Hepatocyte (in vitro differentiated cells): ENCODE data around the gene SCYL2. TPM values are rescaled to one million over a fixed set of nuclear protein-coding genes. Genes with fewer than 3 reads are reported as not detected.
"Not testable (repeated sequence)": the region's sequence is repeated elsewhere in the genome, so short reads cannot be mapped to it uniquely, and the experiment has no call there.

Experiments
- DNase-seq: peaks from one replicate; pipeline ENCODE4 v3.0.0-alpha.2; 2016; ENCODE audit warnings: low spot score
- H2AFZ ChIP-seq: fragments of 200-600 bp; sonication (generic); 2 replicates; pipeline ENCODE4 v1.6.0; 2016; ENCODE audit warnings: antibody characterized with exemption, mild to moderate bottlenecking
- H3K27ac ChIP-seq: fragments of 200-600 bp; sonication (generic); 2 replicates; pipeline ENCODE4 v1.5.1; 2016; ENCODE audit warnings: mild to moderate bottlenecking
- H3K27me3 ChIP-seq: fragments of 200-600 bp; sonication (generic); 2 replicates; pipeline ENCODE4 v1.6.1; 2016
- H3K36me3 ChIP-seq: fragments of 200-600 bp; sonication (generic); replicated peaks from 2 replicates; pipeline ENCODE4 v1.5.1; 2016; ENCODE audit warnings: low read depth; ENCODE audit not compliant: insufficient read depth
- H3K4me1 ChIP-seq: fragments of 200-600 bp; sonication (generic); 2 replicates; pipeline ENCODE4 v1.5.1; 2016; ENCODE audit warnings: mild to moderate bottlenecking, moderate library complexity; ENCODE audit not compliant: insufficient read depth
- H3K4me2 ChIP-seq: fragments of 200-600 bp; sonication (generic); 2 replicates; pipeline ENCODE4 v1.6.0; 2016
- H3K4me3 ChIP-seq: fragments of 200-600 bp; sonication (generic); 2 replicates; pipeline ENCODE4 v1.5.1; 2016; ENCODE audit warnings: mild to moderate bottlenecking
- H3K79me2 ChIP-seq: fragments of 200-600 bp; sonication (generic); 2 replicates; pipeline ENCODE4 v1.6.0; 2017; ENCODE audit warnings: mild to moderate bottlenecking
- H3K9me2 ChIP-seq: fragments of 200-600 bp; sonication (generic); replicated peaks from 2 replicates; pipeline ENCODE4 v1.6.0; 2017; ENCODE audit warnings: mild to moderate bottlenecking; ENCODE audit not compliant: insufficient read depth
- H3K9me3 ChIP-seq: fragments of 200-600 bp; sonication (generic); 2 replicates; pipeline ENCODE4 v1.5.1; 2016; ENCODE audit warnings: low read depth, mild to moderate bottlenecking
- H4K20me1 ChIP-seq: fragments of 200-600 bp; sonication (generic); 2 replicates; pipeline ENCODE4 v1.6.0; 2016; ENCODE audit warnings: mild to moderate bottlenecking; ENCODE audit not compliant: insufficient read depth, poor library complexity, severe bottlenecking
- EZH2 ChIP-seq: fragments of 200-600 bp; sonication (generic); IDR thresholded peaks from 2 replicates; pipeline ENCODE4 v1.6.1; 2016; ENCODE audit warnings: antibody characterized with exemption, mild to moderate bottlenecking, borderline replicate concordance
- EZH2phosphoT487 ChIP-seq: fragments of 200-600 bp; sonication (generic); IDR thresholded peaks from one replicate; pipeline ENCODE4 v1.6.1; 2018; ENCODE audit warnings: antibody characterized with exemption, mild to moderate bottlenecking, low read depth, moderate library complexity; ENCODE audit not compliant: unreplicated experiment, severe bottlenecking
- WGBS: methylation state at CpG from one replicate; pipeline ENCODE4 v1.1.6; 2016; ENCODE audit warnings: low lambda C conversion rate; ENCODE audit errors: missing lambda C conversion rate; 5-methylcytosine and 5-hydroxymethylcytosine counted together
- polyA plus RNA-seq: library from polyadenylated mRNA; unstranded; fragments of >200 nt; fragmentation: Nextera tagmentation; extraction: Ambion mirVana; gene quantifications from 2 replicates; pipeline ENCODE4 v1.2.1, GENCODE V29; 2016
- total RNA-seq: library from RNA; depleted of rRNA; stranded (reverse); fragments of >200 nt; gene quantifications from 2 replicates; pipeline ENCODE4 v1.2.3, GENCODE V29; 2014
- TF ChIP-seq, protein P1 (sequence below): fragments of 200-600 bp; sonication (generic); IDR thresholded peaks from 2 replicates; pipeline ENCODE4 v1.5.1; 2016; ENCODE audit warnings: antibody characterized with exemption, mild to moderate bottlenecking; ENCODE audit not compliant: poor library complexity

SCYL2 gene
- total and polyA plus RNA-seq, 2 experiments from 2014 or later: 17.2 to 55.0 TPM

GRCh38 chr12:100263131-100263530, 3.8 kb upstream of the SCYL2 start:
- Histone ChIP-seq H3K4me3 (no peak overlapping the region), H3K27me3 (no peaks in the 10 kb centered on the region), H3K4me1 (no peaks in the 10 kb centered on the region), H2AFZ (no peak overlapping the region), H3K79me2 (peaks cover 6% of the 10 kb centered on the region), H3K36me3 (no peaks in the 10 kb centered on the region), H3K27ac (no peak overlapping the region), H3K9me2 (no peaks in the 10 kb centered on the region), H4K20me1 (no peaks in the 10 kb centered on the region), H3K4me2 (no peak overlapping the region), H3K9me3 (no peaks in the 10 kb centered on the region)
- DNase-seq: no peak
- TF ChIP-seq EZH2: no peak
- no peak for TF ChIP-seq EZH2phosphoT487
- TF ChIP-seq, protein P1, sequence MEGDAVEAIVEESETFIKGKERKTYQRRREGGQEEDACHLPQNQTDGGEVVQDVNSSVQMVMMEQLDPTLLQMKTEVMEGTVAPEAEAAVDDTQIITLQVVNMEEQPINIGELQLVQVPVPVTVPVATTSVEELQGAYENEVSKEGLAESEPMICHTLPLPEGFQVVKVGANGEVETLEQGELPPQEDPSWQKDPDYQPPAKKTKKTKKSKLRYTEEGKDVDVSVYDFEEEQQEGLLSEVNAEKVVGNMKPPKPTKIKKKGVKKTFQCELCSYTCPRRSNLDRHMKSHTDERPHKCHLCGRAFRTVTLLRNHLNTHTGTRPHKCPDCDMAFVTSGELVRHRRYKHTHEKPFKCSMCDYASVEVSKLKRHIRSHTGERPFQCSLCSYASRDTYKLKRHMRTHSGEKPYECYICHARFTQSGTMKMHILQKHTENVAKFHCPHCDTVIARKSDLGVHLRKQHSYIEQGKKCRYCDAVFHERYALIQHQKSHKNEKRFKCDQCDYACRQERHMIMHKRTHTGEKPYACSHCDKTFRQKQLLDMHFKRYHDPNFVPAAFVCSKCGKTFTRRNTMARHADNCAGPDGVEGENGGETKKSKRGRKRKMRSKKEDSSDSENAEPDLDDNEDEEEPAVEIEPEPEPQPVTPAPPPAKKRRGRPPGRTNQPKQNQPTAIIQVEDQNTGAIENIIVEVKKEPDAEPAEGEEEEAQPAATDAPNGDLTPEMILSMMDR: no peak
- WGBS: 96% methylated on average over 5 of the region's 5 CpGs

DNA sequence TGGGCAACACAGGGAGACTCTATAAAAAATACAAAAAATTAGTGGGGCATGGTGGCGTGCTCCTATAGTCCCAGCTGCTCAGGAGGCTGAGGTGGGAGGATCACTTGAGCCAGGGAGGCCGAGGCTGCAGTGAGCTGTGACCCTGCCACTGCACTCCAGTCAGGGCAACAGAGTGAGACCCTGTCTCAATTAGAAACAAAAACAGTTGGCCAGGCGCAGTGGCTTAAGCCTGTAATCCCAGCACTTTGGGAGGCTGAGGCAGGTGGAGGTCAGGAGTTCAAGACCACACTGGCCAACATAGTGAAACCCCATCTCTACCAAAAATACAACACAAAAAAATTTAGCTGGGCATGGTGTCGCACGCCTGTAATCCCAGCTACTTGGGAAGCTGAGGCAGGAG, 1.9 kb upstream of the SCYL2 start:
- peaks cover 25% of the 10 kb centered on the region for H3K79me2 ChIP-seq
- not testable (repeated sequence) for DNase-seq, H3K36me3 ChIP-seq, H3K9me2 ChIP-seq, H3K27ac ChIP-seq, H3K4me2 ChIP-seq, H3K9me3 ChIP-seq, H2AFZ ChIP-seq, H3K4me3 ChIP-seq, H3K27me3 ChIP-seq
- peaks cover 12% of the 10 kb centered on the region for H3K4me1 ChIP-seq
- H4K20me1 ChIP-seq: peaks cover 18% of the 10 kb centered on the region
- 98% methylated on average over 5 of the region's 5 CpGs for WGBS

DNA sequence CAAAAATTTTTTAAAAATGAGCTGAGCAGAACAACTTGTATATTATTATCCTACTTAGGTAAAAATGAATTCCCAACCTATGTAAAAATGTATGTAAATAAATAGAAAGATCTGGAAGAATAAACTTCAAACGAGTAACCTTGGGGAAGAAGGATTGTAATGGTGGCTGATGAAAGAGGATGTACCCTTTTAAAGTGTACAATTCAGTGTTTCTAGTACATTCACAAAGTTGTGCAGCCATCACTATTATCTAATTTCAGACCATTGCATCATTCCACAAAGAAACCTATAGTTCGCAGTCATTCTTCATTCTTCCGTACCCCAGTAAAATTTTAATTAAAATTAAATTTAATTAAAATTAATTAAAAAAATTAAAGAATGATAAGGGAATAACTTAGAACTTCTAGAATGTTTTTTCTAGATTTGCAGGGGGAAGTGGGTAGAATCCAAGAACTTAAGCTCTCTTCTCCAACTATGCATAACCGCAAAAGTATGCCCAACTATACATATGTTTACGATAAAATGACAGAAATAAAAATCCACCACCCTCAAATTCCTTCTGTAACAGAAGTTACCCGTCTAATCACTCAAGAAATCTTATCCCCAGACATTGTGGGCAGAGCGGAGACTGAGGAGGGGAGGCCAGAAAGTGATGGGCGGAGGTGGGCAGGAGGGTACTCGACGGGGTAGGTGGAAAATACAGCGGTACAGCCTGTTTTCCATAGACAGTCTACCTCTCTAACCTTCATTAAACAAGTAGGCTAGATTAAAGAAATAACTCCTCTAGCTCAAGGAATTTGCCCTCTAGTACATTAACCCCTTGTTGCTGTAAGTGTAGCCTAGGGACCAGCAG, 1.0 kb upstream of the SCYL2 start:
- peak overlapping the region; percentile 51 for H2AFZ ChIP-seq
- H3K36me3 ChIP-seq: no peaks in the 10 kb centered on the region
- H3K4me1 ChIP-seq: peaks cover 17% of the 10 kb centered on the region
- H3K4me3 ChIP-seq: peak overlapping the region; percentile 22
- TF ChIP-seq EZH2 (no peak), EZH2phosphoT487 (no peak)
- TF ChIP-seq, protein P1: no peak
- peak overlapping the region; percentile 81 for H3K4me2 ChIP-seq
- H3K9me3 ChIP-seq: no peaks in the 10 kb centered on the region
- 83% methylated on average over 11 of the region's 11 CpGs for WGBS
- H4K20me1 ChIP-seq: peaks cover 26% of the 10 kb centered on the region
- H3K9me2 ChIP-seq: no peaks in the 10 kb centered on the region
- H3K27ac ChIP-seq: peak overlapping the region; percentile 98
- DNase-seq: no peak
- peaks cover 34% of the 10 kb centered on the region for H3K79me2 ChIP-seq
- H3K27me3 ChIP-seq: no peaks in the 10 kb centered on the region

GRCh38 chr12:100266585-100266834, 467 bp upstream of the SCYL2 start:
- WGBS: 6% methylated on average over 6 of the region's 6 CpGs

More at GRCh38 chr12:100266585-100266834, 467 bp upstream of the SCYL2 start:
- peak overlapping the region; percentile 81 for H3K4me2 ChIP-seq
- H3K36me3 ChIP-seq: no peaks in the 10 kb centered on the region
- peak overlapping the region; percentile 22 for H3K4me3 ChIP-seq
- peak; percentile 93 for DNase-seq
- H4K20me1 ChIP-seq: peaks cover 29% of the 10 kb centered on the region
- TF ChIP-seq, protein P1: no peak
- no peak for TF ChIP-seq EZH2phosphoT487
- TF ChIP-seq EZH2: no peak
- peaks cover 17% of the 10 kb centered on the region for H3K4me1 ChIP-seq
- no peaks in the 10 kb centered on the region for H3K9me3 ChIP-seq
- no peaks in the 10 kb centered on the region for H3K9me2 ChIP-seq
- H3K27me3 ChIP-seq: no peaks in the 10 kb centered on the region
- H3K27ac ChIP-seq: peak overlapping the region; percentile 98
- H2AFZ ChIP-seq: peak overlapping the region; percentile 51
- peaks cover 39% of the 10 kb centered on the region for H3K79me2 ChIP-seq
